GM18858 (cell line): ENCODE results near the gene PTCD1.

Experiments
- ATAC-seq: cut with Tn5 transposase; IDR thresholded peaks from one replicate; pipeline ENCODE4 v1.9.1; 2021; ENCODE audit not compliant: unreplicated experiment

PTCD1 gene

DNA sequence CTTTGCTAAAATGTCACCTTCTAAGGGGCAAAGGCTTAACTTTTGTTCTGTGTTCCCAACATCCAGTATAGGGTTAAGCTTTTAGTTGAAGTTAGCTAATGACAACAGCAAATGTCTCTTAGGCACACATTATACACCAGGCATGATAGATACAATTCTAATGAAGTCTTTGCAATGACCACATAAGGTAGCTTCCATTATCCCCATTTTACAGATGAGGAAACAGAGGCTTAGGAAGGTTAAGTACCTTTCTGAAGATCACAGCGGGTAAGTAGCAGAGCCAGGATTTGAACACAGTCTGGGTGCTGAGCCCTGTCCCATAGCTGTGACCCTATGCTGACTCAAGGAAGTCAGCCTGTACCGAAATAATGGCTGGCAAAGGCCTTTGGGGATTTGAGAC is 28.0 kb downstream of the PTCD1 start:
- no peak for ATAC-seq

DNA sequence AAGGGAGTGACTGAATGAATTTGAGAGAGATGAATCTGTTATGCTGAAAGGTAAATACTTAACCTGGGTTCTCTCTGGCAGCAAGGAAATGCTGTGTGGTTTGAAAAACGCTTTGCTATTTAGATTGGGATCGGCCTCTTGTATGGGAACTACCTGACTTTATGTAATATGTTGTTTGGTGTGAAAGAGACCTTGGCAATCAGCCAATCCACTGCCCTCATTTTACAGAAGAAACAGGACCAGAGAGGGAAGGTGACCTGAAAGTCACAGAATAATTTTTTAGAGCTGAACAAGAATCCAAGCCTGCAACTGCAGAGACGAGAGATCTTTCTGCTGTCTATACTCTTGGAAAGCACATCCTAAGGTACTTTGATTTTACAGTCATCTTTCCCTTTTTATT is 28.8 kb downstream of the PTCD1 start:
- no peak for ATAC-seq

DNA sequence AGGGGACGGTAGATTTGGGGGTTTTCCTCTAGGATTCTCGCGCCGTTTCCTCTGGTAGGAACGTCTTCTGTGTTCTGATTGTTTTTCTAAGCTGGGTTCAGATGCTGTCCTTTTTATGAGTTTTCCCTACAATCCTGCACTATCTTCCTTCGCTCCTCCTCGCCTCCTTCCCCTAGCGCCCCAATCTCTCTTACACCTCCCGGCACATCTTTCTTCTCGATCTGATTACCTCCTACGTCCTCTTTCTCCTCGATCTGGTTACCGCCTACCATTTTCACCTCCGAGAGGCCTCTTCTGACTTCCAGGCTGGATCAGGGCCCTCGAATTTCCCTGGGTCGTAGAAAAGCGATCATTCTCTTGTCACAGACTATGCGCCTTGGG is 29.4 kb downstream of the PTCD1 start:
- ATAC-seq, result peak; percentile 12

DNA sequence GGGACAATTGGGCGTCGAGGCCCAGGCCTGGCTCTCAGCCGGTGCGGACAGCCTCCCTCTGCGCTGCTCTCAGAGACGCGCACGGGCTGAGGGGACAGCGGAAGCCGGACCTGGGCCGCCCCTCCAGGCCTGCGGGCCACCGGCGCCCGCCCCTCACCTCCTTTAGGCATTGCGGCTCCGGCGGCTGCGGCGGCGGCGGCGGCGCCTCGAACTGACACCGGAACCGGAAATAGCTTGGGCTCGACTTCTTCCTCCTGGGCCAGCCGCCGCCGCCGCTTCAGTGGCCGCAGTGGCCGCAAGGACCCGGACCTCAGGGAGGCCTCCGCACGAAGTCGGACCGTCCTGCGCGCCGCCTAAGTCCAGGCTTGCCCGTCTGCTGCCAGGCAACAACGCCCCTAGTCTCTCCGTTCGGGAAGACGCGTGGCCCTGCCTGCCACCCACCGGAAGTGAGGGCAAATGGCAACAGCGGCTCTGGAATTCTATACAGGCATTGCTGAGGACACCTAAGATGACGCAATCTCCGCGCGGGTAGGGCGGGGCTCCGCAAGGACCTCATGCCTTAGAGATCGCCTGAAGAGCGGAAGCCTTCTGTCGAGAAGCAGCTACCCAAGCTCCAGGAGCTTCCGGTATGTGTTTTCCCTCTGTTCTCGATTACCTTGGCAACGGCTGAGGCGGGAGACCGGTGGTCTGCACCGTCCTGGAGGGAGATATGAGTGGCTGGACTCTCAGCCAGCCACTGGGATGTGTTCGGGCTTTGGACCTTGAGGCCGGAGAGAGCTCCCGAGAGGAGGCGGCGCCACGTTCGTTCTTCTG is 30.0 kb downstream of the PTCD1 start, which contains the start of the genes BUD31 and PDAP1:
Gene BUD31, plus strand, starts transcription at position 591 of the 813 bp plus-strand sequence. CDS start 2,124 bp downstream, outside the sequence.
Gene PDAP1, minus strand, starts transcription at position 219 of the 813 bp plus-strand sequence. Its CDS starts 49 bp downstream, at position 170.
- peak; percentile 54 for ATAC-seq

DNA sequence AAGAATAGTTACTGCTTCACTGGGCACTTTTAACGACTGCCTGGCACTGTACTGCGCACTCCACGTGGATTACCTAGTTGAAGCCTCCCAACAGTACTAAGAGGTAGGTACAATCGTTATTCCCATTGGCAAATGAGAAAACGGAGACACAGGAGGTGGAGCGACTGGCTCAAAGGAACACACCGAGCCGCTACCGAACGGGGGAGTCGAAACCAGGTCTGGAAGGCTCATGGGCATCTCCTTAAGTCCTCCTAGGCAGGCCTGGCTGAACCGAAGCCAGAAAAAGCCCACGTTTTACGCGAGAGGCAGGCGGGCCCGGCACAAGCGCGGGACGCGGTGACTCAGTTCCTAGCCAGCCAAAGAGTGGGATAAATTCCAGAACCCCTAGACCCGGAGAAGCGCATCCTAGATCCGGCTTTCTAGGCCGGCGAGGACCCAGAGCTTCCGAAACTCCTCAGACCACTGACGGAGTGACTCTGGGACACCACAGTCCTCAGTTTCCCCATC is 30.7 kb downstream of the PTCD1 start:
- ATAC-seq, result no peak

DNA sequence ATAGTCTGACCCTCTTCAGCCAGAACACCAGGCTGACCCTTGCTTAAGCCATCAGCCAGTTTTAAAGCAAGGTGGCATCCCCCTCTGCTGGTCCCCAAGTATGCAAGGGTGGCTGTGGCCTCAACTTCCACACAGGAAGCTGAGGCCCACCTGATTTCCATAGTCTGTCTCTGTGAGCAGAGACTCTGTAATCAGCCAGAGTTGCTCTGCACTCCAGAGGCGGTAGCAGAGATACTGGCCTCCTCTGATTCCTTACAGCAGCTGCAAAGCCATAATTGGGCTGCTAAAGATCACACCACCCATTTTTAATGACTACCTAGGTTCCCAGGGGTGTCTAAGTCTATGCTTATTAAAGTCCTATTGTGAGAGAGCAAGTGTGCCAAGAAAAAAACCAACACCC is 32.0 kb downstream of the PTCD1 start:
- ATAC-seq, result no peak

DNA sequence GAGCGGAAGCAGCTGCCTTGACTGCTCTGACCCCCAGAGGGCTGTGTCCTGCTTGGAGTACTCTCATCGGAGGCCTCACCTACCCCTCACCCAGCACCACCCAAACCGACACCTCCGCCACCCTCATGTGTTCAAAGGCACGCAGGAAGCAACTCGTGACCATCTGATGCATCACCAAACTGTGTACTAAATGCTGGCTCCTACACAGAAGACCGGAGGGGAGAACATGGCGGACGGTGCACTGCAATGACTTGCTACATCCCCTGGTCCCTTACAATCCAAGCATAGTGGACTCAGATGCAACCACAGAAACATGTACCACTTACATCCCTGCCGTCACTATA is 33.6 kb downstream of the PTCD1 start:
- no peak for ATAC-seq

DNA sequence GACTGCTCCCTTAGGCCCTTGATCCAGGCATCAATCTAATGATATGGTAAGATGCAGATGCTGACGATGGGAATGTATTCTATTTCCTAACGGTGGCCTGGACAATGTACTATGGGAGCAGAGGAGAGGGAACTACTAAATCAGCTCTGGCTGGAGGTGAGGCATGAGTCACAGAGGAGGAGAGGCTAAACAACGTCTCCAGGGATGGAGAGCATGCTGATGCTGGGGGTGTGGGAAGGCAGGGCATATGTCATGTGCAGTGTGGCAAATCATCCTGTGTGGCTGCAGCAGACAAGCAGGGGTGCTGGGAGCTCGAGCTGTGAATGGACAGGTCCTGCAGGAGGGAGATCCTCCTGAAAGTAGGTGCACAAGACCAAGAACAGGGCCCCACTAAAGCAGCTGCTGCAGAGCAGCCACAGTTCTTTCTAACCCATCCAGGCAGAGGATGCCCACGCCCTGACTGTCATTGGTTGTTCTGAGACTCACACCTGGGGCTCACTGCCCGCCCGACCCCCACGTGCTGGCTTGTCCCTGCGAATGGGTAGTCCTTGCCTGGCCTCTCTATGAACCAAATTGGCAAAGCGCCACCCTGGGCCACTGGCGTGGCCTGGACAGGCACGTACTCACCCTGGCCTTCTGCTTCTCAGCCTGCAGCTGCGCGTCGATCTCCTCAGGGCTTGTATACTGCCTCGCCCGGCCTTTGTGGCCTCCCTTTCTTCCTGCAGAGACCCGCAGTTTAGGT is 34.2 kb downstream of the PTCD1 start:
- ATAC-seq, result no peak

DNA sequence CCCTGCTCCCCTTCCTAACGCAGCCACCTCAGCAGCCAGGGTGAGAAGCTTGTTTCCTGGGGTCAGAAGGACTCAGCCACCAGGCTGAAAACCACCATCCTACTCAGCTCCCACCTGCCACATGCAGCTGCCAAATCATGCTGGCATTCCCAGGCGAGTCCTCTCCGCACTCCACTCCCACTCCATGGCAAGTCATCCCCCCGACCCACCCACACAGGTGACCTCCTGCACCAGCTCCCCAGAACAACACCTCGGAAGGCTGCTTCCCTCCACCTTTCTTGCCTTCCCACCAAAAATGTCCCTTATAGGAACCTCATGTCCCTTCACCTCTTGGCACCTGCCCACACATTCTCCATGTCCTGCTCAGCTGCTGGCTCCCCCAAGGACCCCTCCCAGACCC is 34.8 kb downstream of the PTCD1 start:
- ATAC-seq, result no peak

DNA sequence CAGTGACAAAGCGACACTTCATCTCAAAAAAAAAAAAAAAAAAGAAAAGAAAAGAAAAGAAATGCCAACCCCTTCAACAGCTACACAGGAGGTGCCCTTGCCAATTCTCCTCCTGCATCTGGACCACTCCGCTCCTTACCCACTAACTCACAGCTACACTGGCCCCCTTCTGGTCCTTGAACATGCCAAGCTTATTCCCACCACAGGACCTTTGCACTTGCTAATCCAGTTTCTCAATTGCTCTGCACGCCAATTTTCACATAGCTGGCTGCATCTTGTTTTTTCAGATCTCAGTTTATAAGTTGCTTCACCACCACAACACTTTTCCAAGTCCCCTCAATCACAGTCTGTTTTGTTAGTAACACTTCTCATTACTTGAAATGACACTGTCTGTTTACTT is 35.7 kb downstream of the PTCD1 start:
- ATAC-seq, result no peak

DNA sequence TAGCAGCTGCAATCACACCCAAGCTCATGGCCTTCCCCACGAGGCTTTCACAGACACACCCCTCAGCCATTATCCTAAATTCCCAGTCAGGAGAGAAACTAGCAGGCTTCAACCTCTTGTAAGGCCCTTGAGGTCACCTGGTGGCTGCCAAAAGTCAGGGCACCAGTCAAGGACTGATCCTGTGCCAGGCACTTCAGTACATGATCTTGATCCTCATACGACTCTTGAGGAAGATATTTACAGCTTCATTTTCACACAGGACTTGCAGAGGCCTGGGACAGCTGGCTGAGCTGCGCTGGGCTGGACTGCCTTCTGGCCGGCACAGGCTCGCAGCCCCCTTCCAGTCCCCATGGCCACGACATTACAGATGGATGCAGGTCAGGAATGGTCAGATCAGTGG is 39.0 kb downstream of the PTCD1 start:
- ATAC-seq, result no peak

DNA sequence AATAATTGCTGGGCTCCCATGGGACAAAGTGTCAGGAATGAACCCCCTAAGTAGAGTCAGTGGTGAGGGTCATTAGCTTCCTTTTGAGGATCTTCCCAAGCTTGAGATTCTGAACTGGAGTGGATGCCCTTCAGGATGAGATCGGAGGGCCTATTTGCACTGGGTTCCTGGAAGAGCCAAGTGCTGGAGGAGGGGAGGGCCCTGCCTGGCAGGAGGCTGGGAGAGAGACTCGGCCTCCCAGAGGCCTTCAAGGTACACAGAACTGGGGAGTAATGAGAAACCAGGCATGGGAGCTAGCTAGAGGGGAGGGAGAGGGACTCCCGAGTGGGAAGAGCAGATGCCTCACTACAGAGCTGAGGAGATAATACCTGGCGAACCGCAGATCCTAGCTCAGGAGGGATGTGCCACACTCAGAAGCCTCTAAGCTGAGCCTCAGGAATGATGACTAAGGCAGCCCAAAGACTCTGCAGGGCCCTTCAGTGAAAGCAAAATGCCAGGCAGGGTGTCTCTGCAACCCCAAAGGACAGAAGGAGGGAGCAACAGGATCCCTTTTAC is 39.6 kb downstream of the PTCD1 start:
- no peak for ATAC-seq

DNA sequence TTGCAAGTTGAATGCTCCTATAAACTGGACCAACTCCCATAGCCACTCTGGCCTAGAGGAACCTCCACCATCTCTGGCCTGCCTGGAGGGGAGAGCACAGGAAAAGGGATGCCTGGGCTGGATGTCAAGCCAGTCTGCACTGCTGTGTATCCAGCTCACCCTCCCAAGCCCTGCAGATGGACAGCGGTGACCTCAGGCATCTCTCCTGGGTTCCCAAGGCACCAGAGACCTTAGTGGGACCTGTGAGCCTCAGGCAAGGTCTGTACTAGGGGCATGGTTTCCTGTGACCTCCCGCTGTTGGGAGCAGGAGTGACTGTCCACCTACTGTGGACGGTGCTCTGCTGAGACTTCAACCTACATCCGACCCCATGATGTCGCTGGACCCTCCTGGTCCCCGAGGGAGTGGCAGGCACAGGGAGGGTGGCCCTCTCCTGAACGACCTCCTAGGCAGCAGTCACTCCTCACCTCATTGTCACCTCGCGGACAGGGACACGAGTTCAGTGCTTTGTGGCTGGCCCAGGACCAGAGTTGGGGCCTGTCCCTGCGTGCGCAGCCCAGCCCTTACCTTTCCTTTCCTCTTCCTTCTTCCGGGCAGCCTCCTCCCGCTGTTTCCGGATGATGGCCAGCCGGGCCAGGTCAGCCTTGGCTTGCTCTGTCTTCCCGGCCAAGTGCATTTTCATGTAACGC is 41.2 kb downstream of the PTCD1 start:
- no peak for ATAC-seq

DNA sequence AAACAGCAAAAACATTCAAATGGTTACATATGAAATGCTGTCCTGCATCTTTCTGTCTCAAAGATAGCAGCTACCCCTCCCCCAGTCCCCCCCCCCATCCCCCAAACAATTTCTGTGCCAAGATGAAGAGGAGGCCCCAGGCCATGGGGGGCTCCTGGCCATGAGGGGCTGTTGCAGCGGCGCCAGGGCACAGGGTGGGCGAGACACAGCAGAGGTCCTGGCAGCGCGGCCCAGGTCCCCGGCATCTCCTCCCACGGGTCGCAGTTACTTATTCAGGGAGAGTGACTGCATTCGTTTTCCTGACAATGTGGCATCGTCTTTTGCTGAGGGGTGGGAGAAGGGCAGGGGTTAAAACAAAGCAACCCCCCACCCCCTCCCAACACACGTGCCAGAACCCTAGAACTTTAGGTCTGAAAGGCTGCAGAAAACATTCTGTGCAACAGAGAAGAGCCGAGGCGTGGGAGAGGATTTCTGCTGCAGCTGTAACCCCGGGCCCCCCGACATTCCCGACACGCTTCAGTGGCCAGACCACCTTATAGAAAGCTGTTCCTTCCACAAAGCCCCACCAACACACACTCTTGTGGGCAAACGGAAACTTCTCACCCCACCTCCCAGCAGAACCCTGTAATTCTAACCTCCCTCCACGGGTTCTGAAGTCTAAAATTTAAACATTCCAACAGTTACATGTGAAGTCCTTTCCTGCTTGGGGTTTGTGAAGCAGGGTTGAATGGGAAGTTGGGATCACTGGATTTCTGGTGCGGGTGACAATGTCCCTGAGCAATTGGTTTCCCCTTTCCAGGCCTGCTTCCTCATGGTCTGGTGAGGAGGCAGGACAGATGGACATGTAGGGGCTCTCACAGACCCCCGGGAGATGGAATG is 41.9 kb downstream of the PTCD1 start:
- ATAC-seq, result no peak

DNA sequence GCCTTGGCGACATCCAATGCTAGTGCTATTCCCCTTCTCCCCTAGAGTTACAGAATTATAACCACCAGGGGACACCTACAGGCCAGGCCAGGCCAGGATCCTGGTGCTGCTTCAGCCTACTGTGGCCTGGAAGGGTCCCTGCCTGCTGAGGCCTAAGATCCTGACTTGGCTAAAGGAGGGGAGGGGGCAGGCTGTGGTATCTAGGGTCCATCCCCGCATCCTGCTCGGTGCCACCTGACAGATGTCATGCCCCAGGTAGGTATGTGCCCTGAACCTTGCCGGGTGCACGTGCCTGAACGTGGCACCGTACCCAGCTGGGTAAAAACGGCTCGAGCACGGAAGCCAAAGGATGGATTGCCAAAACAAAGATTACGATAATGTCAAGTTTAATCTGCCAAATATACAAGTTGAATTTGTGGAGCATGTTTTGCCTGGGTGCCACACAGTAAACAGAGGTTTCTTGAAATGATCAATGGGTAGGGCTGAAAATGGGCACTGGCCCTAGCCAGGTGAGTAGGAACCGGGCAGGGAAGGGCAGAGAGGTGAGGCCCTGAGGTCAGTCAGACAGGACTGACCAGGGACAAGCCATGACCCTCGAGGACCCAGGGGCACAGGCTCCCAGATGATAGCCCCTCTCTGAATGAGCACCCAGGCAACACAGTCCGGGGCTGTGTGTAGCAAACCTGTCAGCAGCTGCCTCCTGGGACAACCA is 42.8 kb downstream of the PTCD1 start:
- no peak for ATAC-seq

DNA sequence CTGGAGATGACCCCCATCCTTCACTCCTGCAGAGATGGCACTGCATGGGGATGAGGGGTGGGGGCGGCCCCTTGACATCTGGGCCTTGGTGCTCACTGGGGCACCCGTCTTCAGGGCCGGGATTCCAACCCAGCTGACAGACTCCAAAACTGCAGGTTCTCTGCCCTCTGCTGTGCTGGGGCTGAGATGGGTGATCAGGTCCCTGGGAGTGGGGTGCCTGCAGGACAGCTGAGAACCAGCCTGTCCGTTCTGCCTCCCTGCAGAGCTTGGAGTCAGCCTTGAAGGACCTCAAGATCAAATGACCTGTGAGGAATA is 44.5 kb downstream of the PTCD1 start:
- ATAC-seq, result no peak

DNA sequence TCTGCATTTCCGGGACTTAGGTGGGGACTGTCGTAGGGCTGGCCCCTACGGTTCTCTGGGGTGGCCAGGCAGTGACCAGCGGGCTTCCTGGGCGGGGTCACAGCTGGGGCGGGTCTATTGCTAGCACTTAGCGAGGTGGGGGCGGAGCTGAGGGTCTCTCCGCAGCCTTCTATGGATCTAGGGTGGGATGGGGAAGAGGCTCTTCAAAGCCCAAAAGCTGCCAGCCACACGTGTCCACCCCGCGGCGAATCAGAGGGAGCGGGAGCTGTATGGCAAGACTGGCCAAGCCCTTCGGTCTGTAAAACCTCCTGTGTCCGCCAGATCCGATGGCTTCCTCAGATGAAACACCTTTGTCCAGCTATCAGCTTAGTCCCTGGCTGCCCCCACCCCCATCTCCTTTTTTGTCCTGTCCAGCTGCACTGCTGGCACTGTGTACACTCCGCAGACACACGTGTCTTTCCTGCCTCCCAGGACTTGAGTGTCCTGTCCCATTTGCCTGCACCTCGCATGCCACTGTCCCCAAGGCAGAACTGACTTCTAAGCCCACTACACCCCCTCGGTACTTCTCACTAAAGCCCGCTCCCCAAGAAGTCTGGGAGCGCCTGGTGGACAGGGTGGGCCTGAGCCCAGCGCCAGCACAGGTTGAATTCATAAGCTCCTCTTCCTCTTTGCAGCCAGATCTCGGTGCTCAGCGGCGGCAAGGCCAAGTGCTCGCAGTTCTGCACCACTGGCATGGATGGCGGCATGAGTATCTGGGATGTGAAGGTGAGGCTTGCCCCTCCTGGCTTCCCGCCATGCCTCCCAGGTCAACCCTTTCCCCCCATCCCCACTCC is 45.0 kb downstream of the PTCD1 start:
- no peak for ATAC-seq

DNA sequence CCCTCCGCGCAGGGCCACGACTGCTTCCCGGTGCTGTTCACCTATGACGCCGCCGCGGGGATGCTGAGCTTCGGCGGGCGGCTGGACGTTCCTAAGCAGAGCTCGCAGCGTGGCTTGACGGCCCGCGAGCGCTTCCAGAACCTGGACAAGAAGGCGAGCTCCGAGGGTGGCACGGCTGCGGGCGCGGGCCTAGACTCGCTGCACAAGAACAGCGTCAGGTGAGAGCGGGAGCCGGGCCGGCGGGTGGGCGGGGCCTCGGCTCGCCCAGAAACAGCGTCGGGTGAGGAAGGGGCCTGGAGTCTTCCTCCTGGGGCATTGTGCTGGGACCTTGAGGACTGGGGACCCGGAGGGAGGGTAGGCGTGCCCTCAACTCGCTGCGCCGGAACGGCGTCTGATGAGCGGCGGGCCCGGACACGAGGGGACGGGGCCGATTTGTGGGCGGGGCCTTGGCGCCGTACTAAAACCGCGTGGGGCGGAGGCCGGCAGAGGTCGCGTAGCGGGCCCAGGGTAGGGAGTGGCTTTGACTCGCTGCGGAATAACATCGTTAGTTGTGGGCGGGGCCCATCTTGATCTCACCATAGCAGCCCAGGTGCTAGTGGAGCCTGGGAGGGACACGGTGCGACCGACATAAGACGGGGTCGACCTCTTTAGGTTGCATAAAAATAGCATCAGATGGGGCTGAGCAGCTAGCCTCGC is 45.8 kb downstream of the PTCD1 start:
- no peak for ATAC-seq
